GM23338 (cell line): ENCODE results near the gene SETD4. TPM values are rescaled to one million over a fixed set of nuclear protein-coding genes. Genes with fewer than 3 reads are reported as not detected.

Source experiments
- ATAC-seq: fragments of 200-7000 bp; cut with Tn5 transposase; 3 replicates; pipeline ENCODE4 v1.9.1; 2020
- DNase-seq: peaks from one replicate; pipeline ENCODE4 v3.0.0-alpha.2; 2015; ENCODE audit warnings: low spot score
- H2AFZ ChIP-seq: fragments of 200-600 bp; sonication (generic); 2 replicates; pipeline ENCODE4 v1.8.0; 2016; ENCODE audit warnings: antibody characterized with exemption, mild to moderate bottlenecking, moderate library complexity
- H3F3A ChIP-seq: fragments of 200-600 bp; sonication (generic); replicated peaks from 2 replicates; pipeline ENCODE4 v1.8.0; 2017; ENCODE audit warnings: antibody characterized with exemption, mixed run types, low read depth
- H3K27ac ChIP-seq: fragments of 200-600 bp; sonication (generic); 2 replicates; pipeline ENCODE4 v1.6.1; 2016; ENCODE audit warnings: low read depth
- H3K27me3 ChIP-seq: fragments of 200-600 bp; sonication (generic); 2 replicates; pipeline ENCODE4 v1.8.0; 2016; ENCODE audit warnings: mild to moderate bottlenecking, mixed run types, moderate library complexity; ENCODE audit not compliant: insufficient read depth
- H3K36me3 ChIP-seq: fragments of 200-600 bp; sonication (generic); 2 replicates; pipeline ENCODE4 v1.8.0; 2016; ENCODE audit warnings: mild to moderate bottlenecking; ENCODE audit not compliant: insufficient read depth
- H3K4me1 ChIP-seq: fragments of 200-600 bp; sonication (generic); 2 replicates; pipeline ENCODE4 v1.8.0; 2016; ENCODE audit warnings: mild to moderate bottlenecking, moderate library complexity; ENCODE audit not compliant: insufficient read depth
- H3K4me2 ChIP-seq: fragments of 200-600 bp; sonication (generic); 2 replicates; pipeline ENCODE4 v1.7.1; 2017; ENCODE audit warnings: mixed run types
- H3K4me3 ChIP-seq: fragments of 200-600 bp; sonication (generic); 2 replicates; pipeline ENCODE4 v1.6.1; 2016; ENCODE audit warnings: mixed run types
- H3K79me2 ChIP-seq: fragments of 200-600 bp; sonication (generic); replicated peaks from 2 replicates; pipeline ENCODE4 v1.8.0; 2017; ENCODE audit warnings: mild to moderate bottlenecking; ENCODE audit not compliant: insufficient read depth
- H3K9me2 ChIP-seq: fragments of 200-600 bp; sonication (generic); 2 replicates; pipeline ENCODE4 v1.8.0; 2017; ENCODE audit not compliant: insufficient read depth
- H4K20me1 ChIP-seq: fragments of 200-600 bp; sonication (generic); replicated peaks from 2 replicates; pipeline ENCODE4 v1.8.0; 2017; ENCODE audit warnings: mild to moderate bottlenecking; ENCODE audit not compliant: insufficient read depth
- H3K27ac Mint-ChIP-seq: 2 replicates; pipeline ENCODE4 v1.8.0; 2020; ENCODE audit warnings: inconsistent platforms, mild to moderate bottlenecking, moderate library complexity, mixed read lengths
- H3K27me3 Mint-ChIP-seq: 3 replicates; pipeline ENCODE4 v1.8.0; 2022; ENCODE audit warnings: low read depth, mild to moderate bottlenecking, moderate library complexity, mixed read lengths, inconsistent platforms; ENCODE audit not compliant: insufficient read depth, poor library complexity
- H3K36me3 Mint-ChIP-seq: 3 replicates; pipeline ENCODE4 v1.8.0; 2021; ENCODE audit warnings: low read depth, mild to moderate bottlenecking, inconsistent platforms, moderate library complexity, mixed read lengths
- H3K4me1 Mint-ChIP-seq: 3 replicates; pipeline ENCODE4 v1.8.0; 2020; ENCODE audit warnings: mild to moderate bottlenecking, inconsistent platforms, mixed read lengths
- H3K4me3 Mint-ChIP-seq: 3 replicates; pipeline ENCODE4 v1.8.0; 2021; ENCODE audit warnings: moderate library complexity, mild to moderate bottlenecking, inconsistent platforms, mixed read lengths
- H3K9me3 Mint-ChIP-seq: 3 replicates; pipeline ENCODE4 v1.8.0; 2020; ENCODE audit warnings: moderate library complexity, mild to moderate bottlenecking, inconsistent platforms, mixed read lengths
- CREB1 ChIP-seq: fragments of 250-450 bp; sonication (Bioruptor Pico); IDR thresholded peaks from 2 replicates; pipeline ENCODE4 v1.5.0; 2020; ENCODE audit warnings: low read depth, mild to moderate bottlenecking, moderate library complexity
- CTCF ChIP-seq, 2 experiments: fragments of 200-600 bp in 1 of 2; sonication (generic) in 1 of 2; conservative IDR thresholded peaks; 2 replicates each; pipeline versions ENCODE4 v1.5.1 to v1.6.1; 2016 to 2017; ENCODE audit warnings: antibody characterized with exemption in 2 of 2, low read depth in 2 of 2, mild to moderate bottlenecking in 2 of 2, moderate library complexity in 1 of 2
- ETS1 ChIP-seq: IDR thresholded peaks from 2 replicates; pipeline ENCODE4 v1.6.1; 2016; ENCODE audit warnings: antibody characterized with exemption
- EZH2 ChIP-seq: fragments of 200-600 bp; sonication (generic); IDR thresholded peaks from one replicate; pipeline ENCODE4 v1.8.0; 2017; ENCODE audit warnings: antibody characterized with exemption, mild to moderate bottlenecking, low read depth; ENCODE audit not compliant: unreplicated experiment
- EZH2phosphoT487 ChIP-seq: fragments of 200-600 bp; sonication (generic); IDR thresholded peaks from one replicate; pipeline ENCODE4 v1.8.1; 2018; ENCODE audit warnings: antibody characterized with exemption; ENCODE audit not compliant: unreplicated experiment
- JUNB ChIP-seq: IDR thresholded peaks from one replicate; pipeline ENCODE4 v1.6.1; 2016; ENCODE audit warnings: antibody characterized with exemption; ENCODE audit not compliant: unreplicated experiment
- NANOG ChIP-seq: IDR thresholded peaks from 2 replicates; pipeline ENCODE4 v1.6.1; 2016; ENCODE audit warnings: antibody characterized with exemption, borderline replicate concordance
- POLR2AphosphoS5 ChIP-seq: IDR thresholded peaks from 2 replicates; pipeline ENCODE4 v1.6.1; 2016; ENCODE audit warnings: antibody characterized with exemption, low read depth
- REST ChIP-seq: IDR thresholded peaks from one replicate; pipeline ENCODE4 v1.6.1; 2018; ENCODE audit warnings: antibody characterized with exemption; ENCODE audit not compliant: unreplicated experiment
- STAT1 ChIP-seq: IDR thresholded peaks from one replicate; pipeline ENCODE4 v1.6.1; 2016; ENCODE audit warnings: antibody characterized with exemption; ENCODE audit not compliant: unreplicated experiment
- ZNF114 ChIP-seq: fragments of 250-450 bp; sonication (Bioruptor Pico); IDR thresholded peaks from 2 replicates; pipeline ENCODE4 v1.5.0; 2020; ENCODE audit warnings: mild to moderate bottlenecking, moderate library complexity
- ZNF331 ChIP-seq: fragments of 250-450 bp; sonication (Bioruptor Pico); IDR thresholded peaks from 2 replicates; pipeline ENCODE4 v1.5.0; 2020; ENCODE audit warnings: low read depth, mild to moderate bottlenecking, moderate library complexity
- ZNF462 ChIP-seq: fragments of 250-450 bp; sonication (Bioruptor Pico); IDR thresholded peaks from 2 replicates; pipeline ENCODE4 v1.5.0; 2020; ENCODE audit warnings: mild to moderate bottlenecking, moderate library complexity
- polyA plus RNA-seq: library from polyadenylated mRNA; unstranded; fragments of >200 nt; fragmentation: Nextera tagmentation; extraction: Ambion mirVana; gene quantifications from 2 replicates; pipeline ENCODE4 v1.2.1, GENCODE V29; 2016
- total RNA-seq: library from RNA; depleted of rRNA; stranded (reverse); fragments of >200 nt; shearing (Covaris generic); gene quantifications from 2 replicates; pipeline ENCODE4 v1.2.3, GENCODE V29; 2014

Gene SETD4
- total and polyA plus RNA-seq, 2 experiments from 2014 or later: 32.5 to 45.1 TPM

GRCh38 chr21:36039861-36040260 is 20.5 kb downstream of the SETD4 start:
- H4K20me1 ChIP-seq: peaks cover 4% of the 10 kb centered on the region; the same call in 1 of the 2 replicates
- peaks cover 13% of the 10 kb centered on the region for H3K4me1 ChIP-seq
- H3F3A ChIP-seq: peaks cover 31% of the 10 kb centered on the region
- no peak for ATAC-seq
- H3K4me3 ChIP-seq: no peak overlapping the region
- Mint-ChIP-seq H3K4me3 (no peak overlapping the region), H3K27me3 (peaks cover 3% of the 10 kb centered on the region), H3K36me3 (peaks cover 85% of the 10 kb centered on the region), H3K9me3 (no peaks in the 10 kb centered on the region), H3K27ac (0 out of 2 replicates have a peak overlapping the region, but pooled peaks have one; percentile 40), H3K4me1 (peaks cover 20% of the 10 kb centered on the region)
- no peaks in the 10 kb centered on the region for H3K9me2 ChIP-seq
- DNase-seq: no peak
- no peak for TF ChIP-seq POLR2AphosphoS5
- TF ChIP-seq NANOG: no peak
- no peak; a peak in 1 of 4 replicates for TF ChIP-seq CTCF (conservative IDR thresholded peaks at IDR 0.05; ENCODE audit: low read depth in 2 of 2)
- no peak for TF ChIP-seq EZH2
- TF ChIP-seq REST: no peak
- TF ChIP-seq ZNF114 (CRISPR knock-in tag): no peak
- no peak for TF ChIP-seq ETS1
- no peak for TF ChIP-seq ZNF462 (CRISPR knock-in tag)
- TF ChIP-seq CREB1 (CRISPR knock-in tag): no peak
- no peak for TF ChIP-seq STAT1
- TF ChIP-seq EZH2phosphoT487: no peak
- TF ChIP-seq ZNF331: no peak
- TF ChIP-seq JUNB: no peak
- H3K4me2 ChIP-seq: no peak overlapping the region
- H3K27ac ChIP-seq: peak overlapping the region; percentile 63; the same call in 1 of the 2 replicates
- H2AFZ ChIP-seq: no peak overlapping the region
- peaks cover 9% of the 10 kb centered on the region; the same call in 1 of the 2 replicates for H3K79me2 ChIP-seq
- no peaks in the 10 kb centered on the region for H3K27me3 ChIP-seq
- H3K36me3 ChIP-seq: peaks cover 62% of the 10 kb centered on the region
